ENCODE measurements around the gene CD300LF. TPM values are rescaled to one million over a fixed set of nuclear protein-coding genes. Genes with fewer than 3 reads are reported as not detected.

CD300LF gene
- total RNA-seq, 1 experiment from 2014 or later: not detected

DNA sequence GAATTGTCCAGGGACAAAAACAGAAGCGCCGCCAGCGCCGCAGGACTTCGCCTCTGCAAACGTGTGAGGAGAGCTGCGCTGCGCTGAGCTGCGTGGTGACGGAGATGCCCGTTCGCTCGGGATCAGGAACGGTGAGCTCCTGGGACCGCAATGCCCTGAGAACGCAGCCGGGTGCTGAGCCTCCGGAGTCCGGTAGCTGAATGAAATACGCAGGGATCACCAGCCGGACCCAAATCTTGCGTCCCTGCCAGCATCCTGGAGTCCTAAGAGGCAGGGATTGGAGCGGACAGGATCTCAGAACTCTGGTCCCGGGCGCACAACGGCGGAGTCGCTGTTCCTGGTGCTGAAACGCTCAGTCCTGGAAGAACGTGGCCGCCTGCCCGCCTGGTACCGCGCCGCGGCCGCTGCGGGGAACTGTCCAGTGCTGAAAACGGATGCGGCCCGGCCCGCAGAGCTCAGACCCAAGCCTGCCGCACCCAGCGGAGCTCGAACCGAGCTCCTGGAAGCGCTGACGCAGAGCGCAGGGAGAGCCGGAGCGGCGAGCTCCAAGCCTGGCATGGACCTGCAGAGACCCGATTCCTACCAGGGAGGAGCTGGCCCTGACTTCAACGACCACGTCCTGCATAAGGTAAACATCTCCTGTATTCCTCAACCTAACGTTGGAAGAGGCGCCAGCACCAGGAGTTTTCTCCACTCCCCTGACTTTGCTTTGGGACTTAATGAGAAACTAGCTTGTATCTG, 41.5 kb downstream of the CD300LF start:
- ChIA-PET CTCF (no interaction called here), POLR2A (no interaction called here)

DNA sequence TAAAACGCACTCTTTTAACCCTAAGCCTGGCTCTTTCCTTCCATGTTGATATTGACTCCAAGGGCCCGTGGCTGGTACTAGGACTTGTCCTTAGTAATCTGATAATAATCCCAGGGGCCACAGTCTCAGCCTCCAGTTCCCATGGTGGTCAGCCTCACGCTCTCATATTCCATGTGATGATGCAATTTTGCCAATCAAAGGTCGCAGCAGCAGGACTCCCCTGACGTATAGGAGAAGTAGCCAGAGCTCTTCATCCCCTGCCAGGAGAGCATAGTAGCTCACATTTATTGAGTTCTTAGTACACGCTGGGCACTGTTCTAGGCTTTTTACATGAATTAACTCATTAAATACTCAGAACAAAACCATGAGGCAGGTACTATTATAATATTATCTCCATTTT, 42.4 kb downstream of the CD300LF start:
- BruUV-seq (replicated peaks): no TSS peak
- H3K9me3 Mint-ChIP-seq (ENCODE audit: unreplicated experiment): no peaks in the 10 kb centered on the region
- H3K27ac Mint-ChIP-seq (ENCODE audit: low read depth, unreplicated experiment): no peak overlapping the region

More for the DNA sequence above, 41.5 kb downstream of the CD300LF start:
- no peak for DNase-seq (ENCODE audit: unreplicated experiment)
- Mint-ChIP-seq H3K27ac (ENCODE audit: low read depth, unreplicated experiment) (no peak overlapping the region), H3K4me1 (ENCODE audit: insufficient read depth, unreplicated experiment) (no peaks in the 10 kb centered on the region), H3K9me3 (ENCODE audit: unreplicated experiment) (no peaks in the 10 kb centered on the region), H3K27me3 (ENCODE audit: insufficient read depth, unreplicated experiment) (peaks cover 76% of the 10 kb centered on the region), H3K4me3 (ENCODE audit: unreplicated experiment) (no peak overlapping the region), H3K36me3 (ENCODE audit: insufficient read depth, unreplicated experiment) (no peaks in the 10 kb centered on the region)
- TF ChIP-seq, protein P1, sequence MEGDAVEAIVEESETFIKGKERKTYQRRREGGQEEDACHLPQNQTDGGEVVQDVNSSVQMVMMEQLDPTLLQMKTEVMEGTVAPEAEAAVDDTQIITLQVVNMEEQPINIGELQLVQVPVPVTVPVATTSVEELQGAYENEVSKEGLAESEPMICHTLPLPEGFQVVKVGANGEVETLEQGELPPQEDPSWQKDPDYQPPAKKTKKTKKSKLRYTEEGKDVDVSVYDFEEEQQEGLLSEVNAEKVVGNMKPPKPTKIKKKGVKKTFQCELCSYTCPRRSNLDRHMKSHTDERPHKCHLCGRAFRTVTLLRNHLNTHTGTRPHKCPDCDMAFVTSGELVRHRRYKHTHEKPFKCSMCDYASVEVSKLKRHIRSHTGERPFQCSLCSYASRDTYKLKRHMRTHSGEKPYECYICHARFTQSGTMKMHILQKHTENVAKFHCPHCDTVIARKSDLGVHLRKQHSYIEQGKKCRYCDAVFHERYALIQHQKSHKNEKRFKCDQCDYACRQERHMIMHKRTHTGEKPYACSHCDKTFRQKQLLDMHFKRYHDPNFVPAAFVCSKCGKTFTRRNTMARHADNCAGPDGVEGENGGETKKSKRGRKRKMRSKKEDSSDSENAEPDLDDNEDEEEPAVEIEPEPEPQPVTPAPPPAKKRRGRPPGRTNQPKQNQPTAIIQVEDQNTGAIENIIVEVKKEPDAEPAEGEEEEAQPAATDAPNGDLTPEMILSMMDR (IDR thresholded peaks at IDR 0.05; ENCODE audit: unreplicated experiment): no peak
- no TSS peak for BruUV-seq (replicated peaks)
- intact Hi-C loops (cut with micrococcal nuclease): no loop called here

DNA sequence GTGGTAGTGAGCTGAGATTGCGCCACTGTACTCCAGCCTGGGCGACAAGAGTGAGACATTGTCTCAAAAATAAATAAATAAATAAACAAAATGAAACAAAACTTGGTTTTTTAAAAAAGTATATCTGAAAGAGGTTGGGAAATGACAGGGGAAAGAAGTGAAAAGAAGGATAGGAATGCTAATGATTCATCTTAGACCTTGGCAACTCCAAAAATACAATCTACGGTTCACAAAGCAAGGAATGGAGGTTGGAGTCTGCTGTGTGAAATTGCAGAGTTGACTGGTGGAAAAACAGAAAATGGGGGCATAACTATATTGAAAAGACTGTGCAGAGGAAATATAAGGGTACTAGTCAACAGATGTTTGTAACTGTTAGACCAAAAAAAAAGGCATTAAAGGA, 49.2 kb downstream of the CD300LF start:
- intact Hi-C loops (cut with micrococcal nuclease): no loop called here
- CTCF ChIA-PET: interaction anchor here (0.6 to 0.9 kb wide), 2 partner anchors 201 to 336 kb away, joined by 3 to 4 read pairs; no protein-coding TSS in a partner anchor
- no TSS peak for BruUV-seq (replicated peaks)

More for the DNA sequence above, 42.4 kb downstream of the CD300LF start:
- Mint-ChIP-seq H3K4me3 (ENCODE audit: unreplicated experiment) (no peak overlapping the region), H3K27me3 (ENCODE audit: insufficient read depth, unreplicated experiment) (peaks cover 71% of the 10 kb centered on the region), H3K4me1 (ENCODE audit: insufficient read depth, unreplicated experiment) (no peaks in the 10 kb centered on the region), H3K36me3 (ENCODE audit: insufficient read depth, unreplicated experiment) (no peaks in the 10 kb centered on the region)
- ChIA-PET CTCF (interaction anchor here (1.1 kb wide), 1 partner anchor 100 kb away, joined by 3 read pairs; no protein-coding TSS in a partner anchor), POLR2A (interaction anchor here (0.6 kb wide), 1 partner anchor 188 kb away, joined by 3 read pairs; no protein-coding TSS in a partner anchor)
- TF ChIP-seq, protein P1 (IDR thresholded peaks at IDR 0.05; ENCODE audit: unreplicated experiment): no peak
- no peak for DNase-seq (ENCODE audit: unreplicated experiment)
- intact Hi-C loops (cut with micrococcal nuclease): no loop called here

DNA sequence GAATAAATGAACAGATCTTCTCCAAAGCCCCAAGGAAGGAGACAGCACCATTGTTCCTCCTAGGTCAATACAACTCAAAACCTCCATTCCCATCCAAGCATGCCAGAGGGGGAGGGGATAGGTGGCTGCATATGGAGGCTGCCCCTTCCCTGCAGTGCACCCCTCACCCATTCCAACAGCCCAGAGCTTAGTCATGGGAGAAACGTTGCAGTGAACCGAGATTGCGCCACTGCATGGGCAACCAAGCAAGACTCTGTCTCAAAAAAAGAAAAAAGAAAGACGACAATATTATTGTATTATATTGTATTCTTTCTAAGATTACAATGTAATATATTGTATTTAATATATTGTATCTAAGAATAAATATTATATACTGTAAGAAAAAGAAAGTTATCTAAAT, 52.8 kb downstream of the CD300LF start:
- intact Hi-C loops (cut with micrococcal nuclease): loop anchor here (5.0 kb wide), 1 partner anchor 112 kb away; no protein-coding TSS in a partner anchor
- Mint-ChIP-seq H3K9me3 (ENCODE audit: unreplicated experiment) (no peaks in the 10 kb centered on the region), H3K4me3 (ENCODE audit: unreplicated experiment) (no peak overlapping the region), H3K4me1 (ENCODE audit: insufficient read depth, unreplicated experiment) (peaks cover 6% of the 10 kb centered on the region), H3K27me3 (ENCODE audit: insufficient read depth, unreplicated experiment) (peaks cover 89% of the 10 kb centered on the region), H3K36me3 (ENCODE audit: insufficient read depth, unreplicated experiment) (no peaks in the 10 kb centered on the region), H3K27ac (ENCODE audit: low read depth, unreplicated experiment) (no peak overlapping the region)
- POLR2A ChIA-PET: no interaction called here
- DNase-seq (ENCODE audit: unreplicated experiment): no peak
- BruUV-seq (replicated peaks): no TSS peak
- TF ChIP-seq, protein P1 (IDR thresholded peaks at IDR 0.05; ENCODE audit: unreplicated experiment): no peak
- CTCF ChIA-PET: interaction anchor here (0.8 kb wide), 1 partner anchor 90 kb away, joined by 3 read pairs; no protein-coding TSS in a partner anchor

More for the DNA sequence above, 49.2 kb downstream of the CD300LF start:
- TF ChIP-seq, protein P1 (IDR thresholded peaks at IDR 0.05; ENCODE audit: unreplicated experiment): no peak
- Mint-ChIP-seq H3K9me3 (ENCODE audit: unreplicated experiment) (no peaks in the 10 kb centered on the region), H3K27ac (ENCODE audit: low read depth, unreplicated experiment) (no peak overlapping the region), H3K4me1 (ENCODE audit: insufficient read depth, unreplicated experiment) (peaks cover 6% of the 10 kb centered on the region), H3K36me3 (ENCODE audit: insufficient read depth, unreplicated experiment) (no peaks in the 10 kb centered on the region), H3K4me3 (ENCODE audit: unreplicated experiment) (no peak overlapping the region), H3K27me3 (ENCODE audit: insufficient read depth, unreplicated experiment) (peaks cover 80% of the 10 kb centered on the region)
- DNase-seq (ENCODE audit: unreplicated experiment): peak; percentile 3
- POLR2A ChIA-PET: interaction anchor here (0.7 kb wide), 1 partner anchor 121 kb away, joined by 3 read pairs; no protein-coding TSS in a partner anchor
